Fibroblast of the aortic adventitia (primary cell): Measurements from ENCODE around the gene MYRIP. TPM values are rescaled to one million over a fixed set of nuclear protein-coding genes. Genes with fewer than 3 reads are reported as not detected.

Experiments
- DNase-seq: peaks from one replicate; pipeline ENCODE4 v3.0.0-alpha.2; 2010; ENCODE audit warnings: low read depth
- H3K4me3 ChIP-seq: 2 replicates; pipeline ENCODE4 v1.5.1; 2011; ENCODE audit warnings: low read depth, mild to moderate bottlenecking, control low read depth, low read length, moderate library complexity
- total RNA-seq: library from RNA; depleted of rRNA; stranded (reverse); fragments of >200 nt; gene quantifications from 2 replicates; pipeline ENCODE4 v1.2.3, GENCODE V29; 2012; ENCODE audit warnings: low replicate concordance
- TF ChIP-seq, protein P1 (sequence below): IDR thresholded peaks from 2 replicates; pipeline ENCODE4 v1.5.1; 2011; ENCODE audit warnings: mild to moderate bottlenecking, low read length, control low read depth, inconsistent platforms; ENCODE audit not compliant: insufficient read depth

The MYRIP gene
- total RNA-seq, 1 donor = 8.6 TPM

GRCh38 chr3:39805650-39806049 lies 3.8 kb upstream of the MYRIP start:
- no peak overlapping the region for H3K4me3 ChIP-seq

GRCh38 chr3:39806820-39807219 lies 2.6 kb upstream of the MYRIP start:
- no peak overlapping the region for H3K4me3 ChIP-seq
- TF ChIP-seq, protein P1, sequence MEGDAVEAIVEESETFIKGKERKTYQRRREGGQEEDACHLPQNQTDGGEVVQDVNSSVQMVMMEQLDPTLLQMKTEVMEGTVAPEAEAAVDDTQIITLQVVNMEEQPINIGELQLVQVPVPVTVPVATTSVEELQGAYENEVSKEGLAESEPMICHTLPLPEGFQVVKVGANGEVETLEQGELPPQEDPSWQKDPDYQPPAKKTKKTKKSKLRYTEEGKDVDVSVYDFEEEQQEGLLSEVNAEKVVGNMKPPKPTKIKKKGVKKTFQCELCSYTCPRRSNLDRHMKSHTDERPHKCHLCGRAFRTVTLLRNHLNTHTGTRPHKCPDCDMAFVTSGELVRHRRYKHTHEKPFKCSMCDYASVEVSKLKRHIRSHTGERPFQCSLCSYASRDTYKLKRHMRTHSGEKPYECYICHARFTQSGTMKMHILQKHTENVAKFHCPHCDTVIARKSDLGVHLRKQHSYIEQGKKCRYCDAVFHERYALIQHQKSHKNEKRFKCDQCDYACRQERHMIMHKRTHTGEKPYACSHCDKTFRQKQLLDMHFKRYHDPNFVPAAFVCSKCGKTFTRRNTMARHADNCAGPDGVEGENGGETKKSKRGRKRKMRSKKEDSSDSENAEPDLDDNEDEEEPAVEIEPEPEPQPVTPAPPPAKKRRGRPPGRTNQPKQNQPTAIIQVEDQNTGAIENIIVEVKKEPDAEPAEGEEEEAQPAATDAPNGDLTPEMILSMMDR = no peak
- DNase-seq = no peak

More at GRCh38 chr3:39805650-39806049, 3.8 kb upstream of the MYRIP start:
- no peak for DNase-seq
- TF ChIP-seq, protein P1 = no peak

GRCh38 chr3:39808467-39809180 lies 785 bp upstream of the MYRIP start:
- DNase-seq = peak; percentile 20
- TF ChIP-seq, protein P1 = no peak

DNA sequence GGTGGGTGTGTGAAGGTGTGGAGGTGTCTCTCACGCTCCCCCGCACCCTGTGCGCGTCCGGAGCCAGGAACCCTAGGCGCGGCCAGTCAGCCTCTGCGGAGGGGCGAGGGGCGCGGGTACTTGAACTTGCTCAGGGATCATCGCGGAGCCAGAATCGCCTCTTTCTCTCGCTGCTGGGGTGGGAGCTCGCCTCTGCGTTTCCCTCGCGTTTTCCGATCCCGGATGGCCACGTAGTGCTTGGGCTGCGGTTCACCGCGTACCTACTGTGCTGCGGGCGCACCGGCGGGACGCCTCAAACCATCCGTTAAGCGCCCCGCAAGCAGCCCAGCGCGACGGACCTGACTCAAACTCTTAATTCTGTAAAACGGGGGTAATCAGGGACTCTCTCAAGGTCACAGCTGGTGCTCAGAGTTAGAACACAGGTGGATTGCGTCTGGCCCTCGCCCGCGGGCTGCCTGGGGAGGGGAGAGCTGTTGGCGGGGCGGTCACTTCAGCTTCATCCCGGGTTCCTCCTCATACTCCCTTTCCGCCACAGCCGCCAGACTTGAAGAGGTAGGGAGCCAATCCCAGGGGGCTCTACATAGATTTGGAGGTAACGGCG lies 686 bp downstream of the MYRIP start:
- TF ChIP-seq, protein P1 = no peak
- DNase-seq = no peak
- peak overlapping the region; percentile 60 for H3K4me3 ChIP-seq

More at GRCh38 chr3:39808467-39809180, 785 bp upstream of the MYRIP start:
- peak overlapping the region; percentile 51 for H3K4me3 ChIP-seq

DNA sequence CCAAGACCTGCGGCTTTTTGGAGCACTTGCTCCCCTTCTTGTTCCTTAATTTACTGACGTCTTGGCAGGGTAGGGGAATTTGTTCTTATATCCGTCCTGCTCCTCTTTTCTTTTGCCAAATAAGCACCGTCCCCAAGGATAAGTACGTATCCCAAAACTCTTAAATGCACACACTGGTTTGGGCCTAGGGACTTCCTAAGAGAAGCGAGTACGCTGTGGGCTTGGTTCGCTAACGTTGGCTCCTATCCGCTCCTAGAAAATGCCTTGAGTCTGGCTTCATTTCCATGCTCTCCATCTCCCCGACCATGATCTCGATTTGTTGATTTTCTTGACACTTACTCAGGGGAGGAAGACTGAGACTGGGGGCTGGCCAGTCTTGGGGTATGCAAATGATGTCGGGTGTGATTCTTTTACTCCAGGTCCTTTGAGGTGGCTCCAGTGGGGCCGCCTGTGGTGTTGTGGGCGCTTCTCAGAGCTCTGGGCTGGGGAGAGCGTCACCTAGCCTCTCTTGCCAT lies 1.3 kb downstream of the MYRIP start:
- TF ChIP-seq, protein P1 = no peak
- H3K4me3 ChIP-seq = no peak overlapping the region
- no peak for DNase-seq

- TF ChIP-seq, protein P1 = no peak
- no peak overlapping the region for H3K4me3 ChIP-seq
- DNase-seq = no peak
Observed at GRCh38 chr3:39811561-39811960, 2.2 kb downstream of the MYRIP start.
